AG08396 (cell line): ENCODE results near the gene STON2.

Experiments used
- DNase-seq: peaks from one replicate; pipeline ENCODE4 v3.0.0; 2012; ENCODE audit warnings: low spot score, mixed read lengths

Gene STON2

DNA sequence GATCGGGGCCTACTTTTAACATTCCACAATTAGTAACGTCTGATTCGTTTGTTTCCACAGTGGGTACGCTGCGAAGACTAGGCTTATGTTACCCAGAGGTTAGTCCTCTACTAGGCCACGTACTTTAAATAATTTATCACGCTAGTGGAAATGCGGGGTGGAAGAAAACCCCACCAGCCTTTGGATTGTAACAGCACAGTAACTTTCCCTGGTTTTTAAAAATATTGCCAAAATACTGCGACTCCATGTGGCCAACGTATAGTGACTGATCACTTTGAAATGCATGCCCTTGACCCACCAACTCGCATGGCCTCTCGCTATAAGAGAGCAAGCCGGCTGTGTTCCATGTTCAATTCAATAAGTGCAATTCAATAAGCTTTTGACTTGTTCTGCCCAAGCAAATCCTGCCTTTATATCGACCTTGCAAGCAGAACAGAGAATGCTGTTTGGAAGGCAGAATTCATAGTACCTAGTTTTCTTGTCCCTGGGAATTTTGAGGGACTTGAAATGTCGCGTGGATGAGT is 178.5 kb downstream of the STON2 start:
- no peak for DNase-seq

GRCh38 chr14:81220830-81221578 is 179.1 kb downstream of the STON2 start, which contains the start of gene GTF2A1:
TSS of gene GTF2A1 (minus strand) at chr14:81220959. CDS start at chr14:81220518, 441 bp downstream.
- peak; percentile 97 for DNase-seq

DNA sequence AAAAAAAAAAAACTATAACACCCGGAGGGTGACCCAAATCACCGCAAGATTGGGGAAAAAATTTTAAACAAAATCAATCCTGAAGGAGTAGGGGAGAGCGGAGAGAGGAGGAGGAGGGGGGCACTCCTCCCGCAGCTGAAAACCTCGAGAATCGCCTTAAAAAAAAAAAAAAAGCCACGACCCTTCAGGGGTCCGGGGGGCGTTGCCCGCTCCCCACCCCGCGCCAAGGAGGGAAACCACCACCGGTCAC is 179.6 kb downstream of the STON2 start:
- no peak for DNase-seq

- peak; percentile 55 for DNase-seq
Measured at GRCh38 chr14:81219759-81220579, 180.2 kb downstream of the STON2 start.

GRCh38 chr14:81219210-81219758 is 180.8 kb downstream of the STON2 start:
- peak; percentile 87 for DNase-seq

GRCh38 chr14:81211844-81212243 is 188.3 kb downstream of the STON2 start:
- peak; percentile 16 for DNase-seq
